Measurements from ENCODE around the gene COL4A2. TPM values are rescaled to one million over a fixed set of nuclear protein-coding genes. Genes with fewer than 3 reads are reported as not detected.

Gene COL4A2
- total RNA-seq, 1 experiment from 2014 or later, result 74.5 TPM

DNA sequence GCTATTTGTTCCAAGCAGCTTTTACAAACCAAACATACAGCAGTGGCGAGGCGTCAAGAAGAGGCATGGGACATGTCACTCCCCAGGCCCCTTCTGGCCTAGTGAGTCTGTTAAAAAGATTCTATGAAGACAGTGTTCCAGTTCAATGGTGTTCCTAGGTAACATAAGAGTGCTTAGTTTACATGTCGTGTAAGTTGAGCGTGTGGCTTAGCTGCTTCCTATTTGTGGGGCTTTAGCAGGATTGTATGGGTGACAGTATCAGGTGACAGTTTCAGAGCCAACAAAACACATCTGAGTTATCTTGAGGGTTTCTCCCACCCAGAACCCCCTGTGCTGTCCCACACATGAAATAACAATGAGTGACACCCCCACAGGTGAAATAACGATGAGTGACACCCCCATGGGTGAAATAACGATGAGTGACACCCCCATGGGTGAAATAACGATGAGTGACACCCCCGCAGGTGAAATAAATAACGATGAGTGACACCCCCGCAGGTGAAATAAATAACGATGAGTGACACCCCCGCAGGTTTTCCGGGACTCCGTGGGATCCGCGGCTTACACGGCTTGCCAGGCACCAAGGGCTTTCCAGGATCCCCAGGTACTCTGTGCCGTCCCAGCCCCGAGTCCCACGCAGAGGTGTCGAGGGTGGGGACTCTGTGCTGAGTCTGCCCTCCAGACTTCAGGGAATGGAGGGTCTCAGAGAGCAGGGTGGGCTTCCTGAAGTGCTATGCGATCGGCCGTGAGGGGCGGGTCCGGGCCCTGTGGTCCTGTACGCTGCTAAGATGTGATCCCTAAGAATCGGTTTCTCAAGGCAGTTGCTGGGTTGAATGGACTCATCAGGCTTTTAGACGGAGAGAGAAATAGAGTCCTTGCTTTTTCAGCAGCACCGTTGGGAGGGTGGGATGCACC is 185.9 kb downstream of the COL4A2 start:
- DNase-seq, result no peak
- Histone ChIP-seq H3F3A (ENCODE audit: low read length, unreplicated experiment) (no peaks in the 10 kb centered on the region), H3K9me2 (replicated peaks; ENCODE audit: low read length) (no peaks in the 10 kb centered on the region), H3K9ac (ENCODE audit: low read length) (no peak overlapping the region), H3K27ac (ENCODE audit: low read length) (no peak overlapping the region), H2AFZ (ENCODE audit: low read length) (no peak overlapping the region), H3K4me1 (ENCODE audit: insufficient read depth, low read length) (no peaks in the 10 kb centered on the region), H3K36me3 (ENCODE audit: low read depth, low read length) (peaks cover 6% of the 10 kb centered on the region), H3K27me3 (ENCODE audit: low read length) (no peaks in the 10 kb centered on the region), H3K79me2 (ENCODE audit: low read length) (no peaks in the 10 kb centered on the region), H3K4me2 (ENCODE audit: low read length) (no peak overlapping the region), H3K9me3 (ENCODE audit: low read length) (no peaks in the 10 kb centered on the region), H4K20me1 (ENCODE audit: low read length) (no peaks in the 10 kb centered on the region), H3K4me3 (ENCODE audit: low read length) (no peak overlapping the region)
- BruUV-seq (replicated peaks), result no TSS peak
- TF ChIP-seq EZH2phosphoT487 (IDR thresholded peaks at IDR 0.05; ENCODE audit: borderline replicate concordance, low read length), result no peak
- TF ChIP-seq, protein P1, sequence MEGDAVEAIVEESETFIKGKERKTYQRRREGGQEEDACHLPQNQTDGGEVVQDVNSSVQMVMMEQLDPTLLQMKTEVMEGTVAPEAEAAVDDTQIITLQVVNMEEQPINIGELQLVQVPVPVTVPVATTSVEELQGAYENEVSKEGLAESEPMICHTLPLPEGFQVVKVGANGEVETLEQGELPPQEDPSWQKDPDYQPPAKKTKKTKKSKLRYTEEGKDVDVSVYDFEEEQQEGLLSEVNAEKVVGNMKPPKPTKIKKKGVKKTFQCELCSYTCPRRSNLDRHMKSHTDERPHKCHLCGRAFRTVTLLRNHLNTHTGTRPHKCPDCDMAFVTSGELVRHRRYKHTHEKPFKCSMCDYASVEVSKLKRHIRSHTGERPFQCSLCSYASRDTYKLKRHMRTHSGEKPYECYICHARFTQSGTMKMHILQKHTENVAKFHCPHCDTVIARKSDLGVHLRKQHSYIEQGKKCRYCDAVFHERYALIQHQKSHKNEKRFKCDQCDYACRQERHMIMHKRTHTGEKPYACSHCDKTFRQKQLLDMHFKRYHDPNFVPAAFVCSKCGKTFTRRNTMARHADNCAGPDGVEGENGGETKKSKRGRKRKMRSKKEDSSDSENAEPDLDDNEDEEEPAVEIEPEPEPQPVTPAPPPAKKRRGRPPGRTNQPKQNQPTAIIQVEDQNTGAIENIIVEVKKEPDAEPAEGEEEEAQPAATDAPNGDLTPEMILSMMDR (conservative IDR thresholded peaks at IDR 0.05; ENCODE audit: low read depth, low read length), result no peak
- no peak for TF ChIP-seq EZH2 (IDR thresholded peaks at IDR 0.05; ENCODE audit: low read length, unreplicated experiment)
- ChIA-PET CTCF (no interaction called here), POLR2A (ENCODE audit: unreplicated experiment) (no interaction called here)
- intact Hi-C loops (cut with micrococcal nuclease), result no loop called here
- ATAC-seq, result no peak

DNA sequence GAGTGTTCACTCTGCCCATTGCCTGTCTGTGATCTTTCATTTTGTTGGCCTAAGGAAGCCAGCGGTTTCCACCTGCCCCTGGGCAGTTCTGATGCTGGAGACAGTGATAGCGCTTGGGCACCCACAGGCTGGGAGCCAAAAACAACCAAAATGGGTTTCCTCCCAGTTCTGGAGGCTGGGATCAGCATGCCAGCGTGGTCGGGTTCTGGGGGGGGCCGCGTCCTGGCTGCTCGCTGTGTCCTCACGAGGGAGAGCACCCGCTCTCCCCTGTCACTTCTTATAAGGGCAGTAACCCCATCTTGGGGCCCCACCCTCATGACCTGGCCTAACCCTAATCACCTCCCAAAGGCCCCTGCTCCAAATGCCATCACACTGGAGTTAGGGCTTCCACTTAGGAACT is 186.5 kb downstream of the COL4A2 start:
- Histone ChIP-seq H3K79me2 (ENCODE audit: low read length) (no peaks in the 10 kb centered on the region), H2AFZ (ENCODE audit: low read length) (no peak overlapping the region), H3F3A (ENCODE audit: low read length, unreplicated experiment) (peaks cover 1% of the 10 kb centered on the region), H3K9ac (ENCODE audit: low read length) (no peak overlapping the region), H3K27ac (ENCODE audit: low read length) (no peak overlapping the region), H3K36me3 (ENCODE audit: low read depth, low read length) (peaks cover 13% of the 10 kb centered on the region), H3K9me3 (ENCODE audit: low read length) (no peaks in the 10 kb centered on the region), H4K20me1 (ENCODE audit: low read length) (no peaks in the 10 kb centered on the region), H3K4me1 (ENCODE audit: insufficient read depth, low read length) (peaks cover 2% of the 10 kb centered on the region), H3K9me2 (replicated peaks; ENCODE audit: low read length) (no peaks in the 10 kb centered on the region), H3K27me3 (ENCODE audit: low read length) (no peaks in the 10 kb centered on the region), H3K4me3 (ENCODE audit: low read length) (no peak overlapping the region), H3K4me2 (ENCODE audit: low read length) (no peak overlapping the region)
- POLR2A ChIA-PET (ENCODE audit: unreplicated experiment), result no interaction called here
- CTCF ChIA-PET, result no interaction called here
- ATAC-seq (no peak), DNase-seq (no peak)
- no peak for TF ChIP-seq EZH2phosphoT487 (IDR thresholded peaks at IDR 0.05; ENCODE audit: borderline replicate concordance, low read length)
- intact Hi-C loops (cut with micrococcal nuclease), result no loop called here
- BruUV-seq (replicated peaks), result no TSS peak

DNA sequence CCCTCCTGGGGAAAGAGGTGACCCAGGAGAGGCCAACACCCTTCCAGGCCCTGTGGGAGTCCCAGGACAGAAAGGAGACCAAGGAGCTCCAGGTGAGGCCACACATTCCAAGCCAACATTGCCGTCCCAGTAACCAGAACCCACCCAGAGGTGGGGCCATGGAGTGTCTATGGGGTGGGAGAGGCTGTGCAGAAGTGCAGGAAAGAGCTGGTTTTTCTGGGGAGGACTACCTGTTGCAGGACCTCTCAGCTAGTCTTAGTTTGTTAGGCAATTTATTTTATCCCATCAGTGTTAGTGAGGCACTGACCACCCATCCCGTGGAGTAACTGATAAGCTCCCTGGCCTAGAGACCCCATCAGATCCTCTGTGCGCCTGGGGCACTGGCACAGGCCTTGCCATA is 188.3 kb downstream of the COL4A2 start:
- ATAC-seq, result no peak
- Histone ChIP-seq H3K4me2 (ENCODE audit: low read length) (no peak overlapping the region), H3K9me2 (replicated peaks; ENCODE audit: low read length) (no peaks in the 10 kb centered on the region), H3K27ac (ENCODE audit: low read length) (no peak overlapping the region), H3K9ac (ENCODE audit: low read length) (no peak overlapping the region), H3K9me3 (ENCODE audit: low read length) (no peaks in the 10 kb centered on the region), H4K20me1 (ENCODE audit: low read length) (no peaks in the 10 kb centered on the region), H3K27me3 (ENCODE audit: low read length) (no peaks in the 10 kb centered on the region), H3F3A (ENCODE audit: low read length, unreplicated experiment) (peaks cover 10% of the 10 kb centered on the region), H3K4me1 (ENCODE audit: insufficient read depth, low read length) (peaks cover 19% of the 10 kb centered on the region), H3K4me3 (ENCODE audit: low read length) (no peak overlapping the region), H3K36me3 (ENCODE audit: low read depth, low read length) (peaks cover 16% of the 10 kb centered on the region), H3K79me2 (ENCODE audit: low read length) (no peaks in the 10 kb centered on the region), H2AFZ (ENCODE audit: low read length) (no peak overlapping the region)
- intact Hi-C loops (cut with micrococcal nuclease), result no loop called here
- TF ChIP-seq, protein P1 (conservative IDR thresholded peaks at IDR 0.05; ENCODE audit: low read depth, low read length), result no peak
- TF ChIP-seq EZH2 (IDR thresholded peaks at IDR 0.05; ENCODE audit: low read length, unreplicated experiment), result no peak
- no peak for TF ChIP-seq EZH2phosphoT487 (IDR thresholded peaks at IDR 0.05; ENCODE audit: borderline replicate concordance, low read length)
- ChIA-PET CTCF (no interaction called here), POLR2A (ENCODE audit: unreplicated experiment) (no interaction called here)
- no TSS peak for BruUV-seq (replicated peaks)
- DNase-seq, result no peak
